Upper lobe of left lung (tissue), 6 donors: ENCODE measurements around the gene GABRD. TPM values are rescaled to one million over a fixed set of nuclear protein-coding genes. Genes with fewer than 3 reads are reported as not detected.

ENCODE experiments used
- ATAC-seq, 2 donors: fragments of 200-7000 bp; cut with Tn5 transposase; one replicate each; pipeline ENCODE4 v1.9.1; 2022; ENCODE audit warnings: mild to moderate bottlenecking in 2 of 2, moderate library complexity in 2 of 2; ENCODE audit not compliant: low FRiP score in 2 of 2
- DNase-seq, 2 donors: peaks; one replicate each; pipeline ENCODE4 v3.0.0-alpha.2; 2019 to 2020
- H3K27ac ChIP-seq, 4 donors: fragments of 200-600 bp; sonication (generic); one replicate each; pipeline ENCODE4 v1.5.1; 2016 to 2019
- H3K27me3 ChIP-seq, 4 donors: fragments of 200-600 bp; sonication (generic); one replicate each; pipeline ENCODE4 v1.5.1; 2017 to 2019
- H3K36me3 ChIP-seq, 4 donors: fragments of 200-600 bp; sonication (generic); one replicate each; pipeline ENCODE4 v1.5.1; 2016 to 2019
- H3K4me1 ChIP-seq, 4 donors: fragments of 200-600 bp; sonication (generic); one replicate each; pipeline ENCODE4 v1.5.1; 2018 to 2019
- H3K4me3 ChIP-seq, 4 donors: fragments of 200-600 bp; sonication (generic); one replicate each; pipeline ENCODE4 v1.5.1; 2017 to 2019; ENCODE audit warnings: mild to moderate bottlenecking in 2 of 4, moderate library complexity in 1 of 4
- H3K9me3 ChIP-seq, 4 donors: fragments of 200-600 bp; sonication (generic); one replicate each; pipeline ENCODE4 v1.5.1; 2018 to 2019
- CTCF ChIP-seq, 6 experiments: fragments of 450-650 bp in 4 of 6; fragments of 200-600 bp in 2 of 6; sonication (generic) in 2 of 6; IDR thresholded peaks; one replicate each; pipeline ENCODE4 v1.5.1; 2016 to 2019; ENCODE audit warnings: antibody characterized with exemption in 6 of 6
- EP300 ChIP-seq, 4 donors: sonication (generic); formaldehyde crosslinking; IDR thresholded peaks; one replicate each; pipeline ENCODE4 v1.5.1; 2017; ENCODE audit warnings: antibody characterized with exemption in 4 of 4, control low read depth in 2 of 4
- POLR2A ChIP-seq, 4 donors: fragments of 450-650 bp; IDR thresholded peaks; one replicate each; pipeline ENCODE4 v1.5.1; 2016 to 2017; ENCODE audit warnings: antibody characterized with exemption in 4 of 4, mild to moderate bottlenecking in 2 of 4
- POLR2AphosphoS5 ChIP-seq, 2 donors: sonication (generic); formaldehyde crosslinking; IDR thresholded peaks; one replicate each; pipeline ENCODE4 v1.5.1; 2017; ENCODE audit warnings: antibody characterized with exemption in 2 of 2
- WGBS, 2 donors: methylation state at CpG; one replicate each; pipeline ENCODE4 v1.1.5; 2017 to 2018; 5-methylcytosine and 5-hydroxymethylcytosine counted together
- total RNA-seq, 6 donors: library from RNA; depleted of rRNA in 4 of 6; stranded (reverse); fragments of >200 nt in 4 of 6; gene quantifications; one replicate each; pipeline versions ENCODE4 v1.1.0 to v1.2.1, GENCODE V29; 2016 to 2021
- donor health status: DM: no; HTN: no; CAD: no; lungs with moderate emphysema.
- donor health status: DM: no; HTN: yes; CAD: no; lungs with severe emphysema.

The GABRD gene
- total RNA-seq, 6 donors from 2014 or later, result 0.26 to 8.2 (median 1.2) TPM; not detected in 3

- Histone ChIP-seq H3K27ac (peak overlapping the region; percentile 63 to 88 (median 82)), H3K27me3 (no peaks in the 10 kb centered on the region), H3K36me3 (peaks cover 0 to 29% (median 8%) of the 10 kb centered on the region in 4 donors), H3K4me3 (no peak overlapping the region), H3K4me1 (peaks cover 0 to 28% (median 8%) of the 10 kb centered on the region in 4 donors), H3K9me3 (peaks cover 0 to 4% (median 2%) of the 10 kb centered on the region in 4 donors)
- TF ChIP-seq CTCF (IDR thresholded peaks at IDR 0.05) (no peak), POLR2A (IDR thresholded peaks at IDR 0.05) (no peak), EP300 (IDR thresholded peaks at IDR 0.05) (no peak), POLR2AphosphoS5 (IDR thresholded peaks at IDR 0.05) (no peak)
- DNase-seq (peak; percentile 79 to 81), ATAC-seq (peak; percentile 25 to 75)
- 64 to 84% methylated on average over 6 of the region's 15 CpGs for WGBS, 2 donors
Observed at GRCh38 chr1:2060072-2060471, 40.9 kb downstream of the GABRD start.

- Histone ChIP-seq H3K4me1 (peaks cover 0 to 28% (median 8%) of the 10 kb centered on the region in 4 donors), H3K9me3 (peaks cover 0 to 4% (median 2%) of the 10 kb centered on the region in 4 donors), H3K27me3 (no peaks in the 10 kb centered on the region), H3K36me3 (peaks cover 0 to 27% (median 7%) of the 10 kb centered on the region in 4 donors), H3K27ac (peak overlapping the region; percentile 63 to 88 (median 82)), H3K4me3 (no peak overlapping the region)
- 83 to 87% methylated on average over 14 to 23 of the region's 23 CpGs for WGBS, 2 donors
- DNase-seq (peak in 1 of 2 donors; percentile 81), ATAC-seq (peak; percentile 9 to 20)
- TF ChIP-seq POLR2AphosphoS5 (IDR thresholded peaks at IDR 0.05), result no peak
- TF ChIP-seq EP300 (IDR thresholded peaks at IDR 0.05), result no peak
- no peak for TF ChIP-seq POLR2A (IDR thresholded peaks at IDR 0.05)
- no peak for TF ChIP-seq CTCF (IDR thresholded peaks at IDR 0.05)
Observed at GRCh38 chr1:2060535-2060934, 41.4 kb downstream of the GABRD start.

- peaks cover 0 to 20% (median 3%) of the 10 kb centered on the region in 4 donors for H3K36me3 ChIP-seq
- H3K9me3 ChIP-seq, result peaks cover 0 to 4% (median 2%) of the 10 kb centered on the region in 4 donors
- peaks cover 0 to 28% (median 8%) of the 10 kb centered on the region in 4 donors for H3K4me1 ChIP-seq
- TF ChIP-seq POLR2A (IDR thresholded peaks at IDR 0.05) (peak in 1 of 4 donors; percentile 47), EP300 (IDR thresholded peaks at IDR 0.05) (peak; percentile 78 to 98 (median 93)), CTCF (IDR thresholded peaks at IDR 0.05) (no peak), POLR2AphosphoS5 (IDR thresholded peaks at IDR 0.05) (peak; percentile 56 to 77)
- no peak overlapping the region for H3K4me3 ChIP-seq
- ATAC-seq (peak; percentile 79 to 96), DNase-seq (peak; percentile 82 to 89)
- H3K27ac ChIP-seq, result peak overlapping the region; percentile 63 to 88 (median 82)
- no peaks in the 10 kb centered on the region for H3K27me3 ChIP-seq
- 62 to 79% methylated on average over 10 to 24 of the region's 28 CpGs for WGBS, 2 donors
Observed at GRCh38 chr1:2061065-2061778, 42.1 kb downstream of the GABRD start.

GRCh38 chr1:2065699-2066098 is 46.6 kb downstream of the GABRD start:
- no peak overlapping the region for H3K4me3 ChIP-seq
- WGBS, 2 donors, result 94 to 95% methylated on average over 4 of the region's 4 CpGs
- TF ChIP-seq EP300 (IDR thresholded peaks at IDR 0.05) (no peak), POLR2A (IDR thresholded peaks at IDR 0.05) (no peak), CTCF (IDR thresholded peaks at IDR 0.05) (no peak), POLR2AphosphoS5 (IDR thresholded peaks at IDR 0.05) (no peak)
- H3K36me3 ChIP-seq, result peaks cover 0 to 15% (median 2%) of the 10 kb centered on the region in 4 donors
- H3K9me3 ChIP-seq, result peaks cover 0 to 4% (median 2%) of the 10 kb centered on the region in 4 donors
- peaks cover 0 to 13% (median 3%) of the 10 kb centered on the region in 4 donors for H3K4me1 ChIP-seq
- H3K27me3 ChIP-seq, result no peaks in the 10 kb centered on the region
- H3K27ac ChIP-seq, result no peak overlapping the region
- DNase-seq (no peak), ATAC-seq (no peak)
